Measurements from ENCODE around the gene RAB40B. TPM values are rescaled to one million over a fixed set of nuclear protein-coding genes. Genes with fewer than 3 reads are reported as not detected.
A peak's percentile ranks its signal among the peaks of the same experiment; 100 is the strongest.

RAB40B gene
- total and polyA plus RNA-seq, 2 of the 4 experiments (the other 2 are of a cell fraction): 14.9 to 20.0 TPM

DNA sequence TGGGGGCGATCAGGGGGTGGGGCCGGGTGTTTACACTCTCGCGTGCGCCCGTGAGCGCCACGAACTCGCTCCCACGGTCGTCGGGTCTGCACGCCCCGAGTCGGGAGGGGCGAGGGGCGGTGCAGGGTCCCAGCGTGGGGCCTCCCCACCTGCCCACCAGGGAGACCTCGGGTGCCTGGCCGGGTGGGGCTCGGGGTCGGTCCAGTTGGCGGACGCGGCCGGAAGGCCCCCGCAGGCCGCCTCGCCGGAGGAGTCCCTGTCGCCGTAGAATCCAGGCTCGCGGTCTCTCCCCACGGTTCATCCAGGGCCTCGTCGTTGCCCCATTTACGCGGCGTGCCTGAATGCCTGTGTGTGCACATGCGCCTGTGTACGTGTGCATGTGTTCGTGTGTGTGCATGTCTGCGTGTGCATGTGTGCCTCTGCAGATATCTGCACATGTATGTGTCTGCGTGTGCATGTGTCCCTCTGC lies 510 bp upstream of the RAB40B start:
- peaks cover 2% of the 10 kb centered on the region; the same call in 1 of the 2 replicates for H3K27me3 ChIP-seq (ENCODE audit: control insufficient read depth, insufficient read depth, low read length)
- POLR2A ChIA-PET (ENCODE audit: unreplicated experiment): no interaction called here
- H3K27ac ChIP-seq (ENCODE audit: insufficient read depth, low read length): no peak overlapping the region
- H2BK15ac ChIP-seq (ENCODE audit: low read depth, low read length): no peak overlapping the region
- WGBS, 2 experiments (ENCODE audit: extremely low coverage in 2 of 2, insufficient read length in 1 of 2): 11% methylated on average over 27 of the region's 45 CpGs; no CpG with 5 or more reads in 1 of the 2 experiments
- peaks cover 5% of the 10 kb centered on the region for H3K9me1 ChIP-seq (ENCODE audit: insufficient read depth, low read length)
- H2AK5ac ChIP-seq (ENCODE audit: low read depth, low read length): no peak overlapping the region
- no peak overlapping the region for H4K8ac ChIP-seq (ENCODE audit: low read depth in 2 of 2, low read length in 2 of 2)
- CTCF ChIA-PET: no interaction called here
- H4K20me1 ChIP-seq (ENCODE audit: insufficient read depth, low read length): no peaks in the 10 kb centered on the region
- H3K4ac ChIP-seq (ENCODE audit: low read depth, low read length): no peak overlapping the region
- DNase-seq (no peak), ATAC-seq (ENCODE audit: low read depth) (peak; percentile 1; the same call in 1 of the 2 replicates)
- H3K4me1 ChIP-seq (ENCODE audit: control insufficient read depth, insufficient read depth, low read length): peaks cover 6% of the 10 kb centered on the region; the same call in 1 of the 2 replicates
- no peak overlapping the region for H2BK20ac ChIP-seq (ENCODE audit: low read depth, low read length)
- H3K23ac ChIP-seq (ENCODE audit: low read depth, low read length): peak overlapping the region; percentile 80
- dilution Hi-C loops (cut with HindIII; ENCODE audit: low sequenced_read_pairs, unreplicated experiment) (no loop called here), in situ Hi-C loops (cut with MboI; ENCODE audit: low sequenced_read_pairs) (no loop called here), intact Hi-C loops (cut with micrococcal nuclease) (loop anchor here (2.0 kb wide), 1 partner anchor 54 kb away; the partner anchor contains the start of gene TBCD)
- H3K14ac ChIP-seq (replicated peaks; ENCODE audit: low read depth, low read length): no peak overlapping the region
- no peaks in the 10 kb centered on the region for H3K36me3 ChIP-seq (ENCODE audit: control insufficient read depth, insufficient read depth, low read length)
- no peak overlapping the region for H2BK5ac ChIP-seq (ENCODE audit: low read depth, low read length, poor library complexity, severe bottlenecking)
- H2AK9ac ChIP-seq (replicated peaks; ENCODE audit: low read depth, low read length, poor library complexity): peak overlapping the region; percentile 84
- H3K9me3 ChIP-seq (ENCODE audit: control insufficient read depth, insufficient read depth, low read length): peaks cover 2% of the 10 kb centered on the region
- H4K5ac ChIP-seq (ENCODE audit: low read depth, low read length): no peak overlapping the region
- peak overlapping the region; percentile 91 for H3K4me2 ChIP-seq (ENCODE audit: low read depth, low read length)
- no peak overlapping the region for H2BK120ac ChIP-seq (ENCODE audit: low read depth, low read length)
- H3K18ac ChIP-seq (ENCODE audit: low read depth, low read length): no peak overlapping the region
- H3K9ac ChIP-seq (ENCODE audit: low read depth, low read length): no peak overlapping the region
- H3K79me1 ChIP-seq (ENCODE audit: low read depth in 1 of 2, low read length in 2 of 2): peaks cover 0 to 7% of the 10 kb centered on the region in 2 experiments; a peak in 2 of 4 replicates
- no peak overlapping the region for H4K91ac ChIP-seq (ENCODE audit: insufficient read depth, low read depth, low read length)
- no peak overlapping the region for H3K56ac ChIP-seq (ENCODE audit: extremely low read depth, insufficient read depth, low read length)
- H3K4me3 ChIP-seq (ENCODE audit: insufficient read depth, low read depth, low read length): peak overlapping the region; percentile 66
- no peak for TF ChIP-seq RAD21 (IDR thresholded peaks at IDR 0.05; ENCODE audit: low read length)
- TF ChIP-seq BHLHE40 (IDR thresholded peaks at IDR 0.05; ENCODE audit: low read depth, low read length): peak; percentile 53; the same call in 1 of the 2 replicates
- TF ChIP-seq, protein P1, sequence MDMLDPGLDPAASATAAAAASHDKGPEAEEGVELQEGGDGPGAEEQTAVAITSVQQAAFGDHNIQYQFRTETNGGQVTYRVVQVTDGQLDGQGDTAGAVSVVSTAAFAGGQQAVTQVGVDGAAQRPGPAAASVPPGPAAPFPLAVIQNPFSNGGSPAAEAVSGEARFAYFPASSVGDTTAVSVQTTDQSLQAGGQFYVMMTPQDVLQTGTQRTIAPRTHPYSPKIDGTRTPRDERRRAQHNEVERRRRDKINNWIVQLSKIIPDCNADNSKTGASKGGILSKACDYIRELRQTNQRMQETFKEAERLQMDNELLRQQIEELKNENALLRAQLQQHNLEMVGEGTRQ (IDR thresholded peaks at IDR 0.05; ENCODE audit: low read depth, low read length): no peak
- no TSS peak for BruUV-seq (replicated peaks)
- peak overlapping the region; percentile 99 for H2AFZ ChIP-seq (replicated peaks; ENCODE audit: low read length, poor library complexity)
